ENCODE data around the gene DRC3. TPM values are rescaled to one million over a fixed set of nuclear protein-coding genes. Genes with fewer than 3 reads are reported as not detected.

The DRC3 gene
- total RNA-seq, 3 donors from 2014 or later = 1.0 to 3.3 (median 1.4) TPM

- intact Hi-C loops (cut with DNase I, micrococcal nuclease) = loop anchor here in 1 of 2 donors (10.0 kb wide), 1 partner anchor 49 kb away; the partner anchor contains the start of genes ATPAF2 and GID4
- Histone ChIP-seq H3K4me3 (no peak overlapping the region), H3K4me1 (ENCODE audit: low read depth) (no peaks in the 10 kb centered on the region), H3K36me3 (ENCODE audit: low read depth) (no peaks in the 10 kb centered on the region), H3K9me3 (no peaks in the 10 kb centered on the region)
- TF ChIP-seq CTCF (IDR thresholded peaks at IDR 0.05) = no peak
- DNase-seq (no peak), ATAC-seq (no peak)
Measured at GRCh38 chr17:17985555-17985954, 12.9 kb downstream of the DRC3 start.

GRCh38 chr17:17987187-17987896, 14.7 kb downstream of the DRC3 start:
- Histone ChIP-seq H3K9me3 (no peaks in the 10 kb centered on the region), H3K4me1 (ENCODE audit: low read depth) (no peaks in the 10 kb centered on the region), H3K36me3 (ENCODE audit: low read depth) (no peaks in the 10 kb centered on the region), H3K4me3 (no peak overlapping the region)
- no peak for TF ChIP-seq CTCF (IDR thresholded peaks at IDR 0.05)
- intact Hi-C loops (cut with DNase I, micrococcal nuclease) = loop anchor here in 1 of 2 donors (10.0 kb wide), 1 partner anchor 47 kb away; the partner anchor contains the start of genes ATPAF2 and GID4
- ATAC-seq (no peak), DNase-seq (no peak)

GRCh38 chr17:17987901-17988300, 15.2 kb downstream of the DRC3 start:
- H3K9me3 ChIP-seq = no peaks in the 10 kb centered on the region
- peak; percentile 38 for ATAC-seq
- no peaks in the 10 kb centered on the region for H3K36me3 ChIP-seq (ENCODE audit: low read depth)
- no peak for TF ChIP-seq CTCF (IDR thresholded peaks at IDR 0.05)
- H3K4me1 ChIP-seq (ENCODE audit: low read depth) = no peaks in the 10 kb centered on the region
- DNase-seq = no peak
- intact Hi-C loops (cut with DNase I, micrococcal nuclease) = loop anchor here in 1 of 2 donors (10.0 kb wide), 1 partner anchor 47 kb away; the partner anchor contains the start of genes ATPAF2 and GID4
- no peak overlapping the region for H3K4me3 ChIP-seq

- no peak for TF ChIP-seq CTCF (IDR thresholded peaks at IDR 0.05)
- ATAC-seq = no peak
- no peak for DNase-seq
- H3K36me3 ChIP-seq (ENCODE audit: low read depth) = no peaks in the 10 kb centered on the region
- intact Hi-C loops (cut with DNase I, micrococcal nuclease) = loop anchor here in 1 of 2 donors (10.0 kb wide), 1 partner anchor 46 kb away; the partner anchor contains the start of genes ATPAF2 and GID4
- no peaks in the 10 kb centered on the region for H3K9me3 ChIP-seq
- H3K4me1 ChIP-seq (ENCODE audit: low read depth) = no peaks in the 10 kb centered on the region
- no peak overlapping the region for H3K4me3 ChIP-seq
Measured at GRCh38 chr17:17988427-17988945, 15.8 kb downstream of the DRC3 start.

GRCh38 chr17:17989081-17989480, 16.4 kb downstream of the DRC3 start:
- no peak overlapping the region for H3K4me3 ChIP-seq
- DNase-seq (no peak), ATAC-seq (no peak)
- intact Hi-C loops (cut with DNase I, micrococcal nuclease) = loop anchor here in 1 of 2 donors (10.0 kb wide), 1 partner anchor 46 kb away; the partner anchor contains the start of genes ATPAF2 and GID4
- no peaks in the 10 kb centered on the region for H3K36me3 ChIP-seq (ENCODE audit: low read depth)
- no peaks in the 10 kb centered on the region for H3K4me1 ChIP-seq (ENCODE audit: low read depth)
- TF ChIP-seq CTCF (IDR thresholded peaks at IDR 0.05) = no peak
- no peaks in the 10 kb centered on the region for H3K9me3 ChIP-seq

All from mucosa of descending colon (tissue), 3 donors.